ENCODE data around the gene MEN1. TPM values are rescaled to one million over a fixed set of nuclear protein-coding genes. Genes with fewer than 3 reads are reported as not detected.
A peak's percentile ranks its signal among the peaks of the same experiment; 100 is the strongest.

The MEN1 gene
- total and polyA plus RNA-seq, 2 of the 13 experiments (the other 11 are each of a cell fraction or from before 2014, with no cell fraction given), result 20.5 to 27.3 TPM

DNA sequence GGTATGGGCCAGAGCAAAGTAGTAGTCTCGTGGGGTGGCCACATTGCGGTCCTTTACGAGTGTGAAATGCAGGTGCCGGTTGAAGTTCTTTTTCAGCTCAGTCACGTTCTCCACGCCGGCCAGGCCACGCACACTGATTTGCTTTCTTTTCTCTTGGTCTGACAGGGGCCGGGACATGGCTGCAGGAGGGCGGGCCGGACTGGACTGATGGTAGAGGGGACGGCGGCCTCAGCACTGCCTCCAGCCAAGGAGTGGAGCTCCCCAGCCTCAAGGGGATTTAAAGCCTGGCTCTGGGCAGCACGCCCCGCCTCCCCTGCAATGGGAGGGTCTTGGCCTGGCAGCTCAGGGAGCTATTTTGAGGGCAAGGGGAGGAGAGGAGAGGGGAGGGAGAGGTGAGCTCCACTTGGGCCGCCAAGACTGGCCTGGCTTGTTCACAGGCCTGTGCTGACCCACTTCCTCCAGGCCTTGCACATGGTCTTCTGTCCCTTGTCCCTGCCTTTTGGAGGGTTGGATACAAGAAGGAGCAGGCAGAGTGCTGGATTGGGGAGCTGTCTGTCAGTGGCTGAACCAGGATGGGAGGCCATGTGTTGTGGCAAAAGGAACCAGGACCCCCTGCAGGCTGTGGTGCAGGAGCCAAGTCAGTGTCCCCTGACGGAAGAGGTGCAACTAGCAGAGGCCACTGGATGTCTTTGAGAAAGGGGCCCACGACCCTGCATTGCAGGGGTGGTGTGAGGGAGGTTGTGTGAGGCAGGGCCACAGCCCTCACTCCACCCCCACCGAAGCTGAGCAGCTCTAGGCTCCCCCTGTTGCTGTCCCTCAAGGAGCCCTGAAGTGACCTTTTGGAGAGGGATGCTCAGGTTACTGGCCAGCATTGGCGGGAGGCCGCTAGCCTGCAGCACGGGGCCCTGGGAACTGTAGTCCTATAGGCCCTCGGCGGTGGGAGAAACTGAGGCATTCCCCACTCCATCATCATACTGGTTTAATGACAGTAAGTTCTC lies 50.3 kb downstream of the MEN1 start, which contains the start of gene PYGM:
PYGM (minus strand) TSS at position 253 of the 998 bp plus-strand sequence; CDS start at position 177, 76 bp downstream.
- FAIRE-seq (no peak), DNase-seq (ENCODE audit: low spot score) (no peak), ATAC-seq (peak; percentile 56)
- Histone ChIP-seq H3K4me3 (replicated peaks in 1 of 3; ENCODE audit: insufficient read depth in 1 of 3, low read depth in 2 of 3, low read length in 3 of 3) (peak within 1 kb of the TSS in 1 of 3 experiments; percentile 37; a peak in 3 of 6 replicates), H3K9me3 (ENCODE audit: low read length) (no peaks in the 10 kb centered on the region), H3K9ac (ENCODE audit: insufficient read depth, low read depth, low read length) (no peak within 1 kb of the TSS), H3K27ac (ENCODE audit: extremely low read length, insufficient read depth, low read length) (no peak within 1 kb of the TSS), H3K4me2 (ENCODE audit: low read depth, low read length) (peak within 1 kb of the TSS; percentile 59), H3K4me1 (ENCODE audit: insufficient read depth, low read length) (peaks cover 35% of the 10 kb centered on the region), H2AFZ (ENCODE audit: low read length) (no peak within 1 kb of the TSS), H3K27me3 (ENCODE audit: control insufficient read depth in 1 of 2, insufficient read depth in 2 of 2, low read length in 2 of 2) (peaks cover 3 to 12% of the 10 kb centered on the region in 2 experiments; a peak in 3 of 5 replicates), H4K20me1 (ENCODE audit: insufficient read depth, low read length) (peaks cover 29% of the 10 kb centered on the region), H3K79me2 (ENCODE audit: insufficient read depth, low read length) (no peaks in the 10 kb centered on the region), H3K36me3 (replicated peaks in 1 of 2; ENCODE audit: control insufficient read depth in 1 of 2, insufficient read depth in 2 of 2, low read length in 2 of 2) (peaks cover 11 to 23% of the 10 kb centered on the region in 2 experiments)
- BruUV-seq (replicated peaks), result no TSS peak
- whole genome bisulfite sequencing (ENCODE audit: low lambda C conversion rate), result 44% methylated on average over 21 of the region's 24 CpGs
- ChIA-PET POLR2A (interaction anchor here (3.3 kb wide), 1 partner anchor 19 kb away, joined by 24 read pairs; the partner anchor contains the start of gene SF1), CTCF (ENCODE audit: low intra/inter-chr PET ratio, low total read pairs) (no interaction called here)
- in situ Hi-C loops (cut with HindIII; ENCODE audit: extremely low pct_ligation_motif_present, low pct_unique_long_range_greater_than_20kb), result no loop called here
- intact Hi-C loops (cut with micrococcal nuclease; ENCODE audit: unreplicated experiment), result no loop called here
- TF ChIP-seq ERF (CRISPR knock-in tag; IDR thresholded peaks at IDR 0.05) (no peak), SKI (IDR thresholded peaks at IDR 0.05; ENCODE audit: partially characterized antibody) (no peak), ZBTB33 (CRISPR knock-in tag; IDR thresholded peaks at IDR 0.05) (peak; percentile 97), ZBTB7A (CRISPR knock-in tag; IDR thresholded peaks at IDR 0.05) (no peak), PCBP1 (IDR thresholded peaks at IDR 0.05; ENCODE audit: borderline replicate concordance, low read depth, low read length) (0 out of 2 replicates have a peak, but pooled peaks have one; percentile 62), ZNF891 (CRISPR knock-in tag; IDR thresholded peaks at IDR 0.05) (0 out of 2 replicates have a peak, but pooled peaks have one; percentile 47), CHCHD3 (CRISPR knock-in tag; IDR thresholded peaks at IDR 0.05) (no peak), CHD2 (IDR thresholded peaks at IDR 0.05; ENCODE audit: low read depth, low read length) (0 out of 2 replicates have a peak, but pooled peaks have one; percentile 10), ZNF605 (CRISPR knock-in tag; IDR thresholded peaks at IDR 0.05) (0 out of 2 replicates have a peak, but pooled peaks have one; percentile 1), HCFC1 (IDR thresholded peaks at IDR 0.05; ENCODE audit: low read depth, low read length) (no peak), RCOR2 (CRISPR knock-in tag; IDR thresholded peaks at IDR 0.05) (no peak), NRL (CRISPR knock-in tag; IDR thresholded peaks at IDR 0.05; ENCODE audit: borderline replicate concordance) (0 out of 2 replicates have a peak, but pooled peaks have one; percentile 47), YEATS2 (CRISPR knock-in tag; IDR thresholded peaks at IDR 0.05; ENCODE audit: borderline replicate concordance) (no peak), POLR2G (IDR thresholded peaks at IDR 0.05; ENCODE audit: low read depth, low read length) (0 out of 2 replicates have a peak, but pooled peaks have one; percentile 9), SIN3B (IDR thresholded peaks at IDR 0.05; ENCODE audit: low read length) (no peak), ATRX (CRISPR knock-in tag; IDR thresholded peaks at IDR 0.05; ENCODE audit: borderline replicate concordance) (no peak)
- TF ChIP-seq, protein P1, sequence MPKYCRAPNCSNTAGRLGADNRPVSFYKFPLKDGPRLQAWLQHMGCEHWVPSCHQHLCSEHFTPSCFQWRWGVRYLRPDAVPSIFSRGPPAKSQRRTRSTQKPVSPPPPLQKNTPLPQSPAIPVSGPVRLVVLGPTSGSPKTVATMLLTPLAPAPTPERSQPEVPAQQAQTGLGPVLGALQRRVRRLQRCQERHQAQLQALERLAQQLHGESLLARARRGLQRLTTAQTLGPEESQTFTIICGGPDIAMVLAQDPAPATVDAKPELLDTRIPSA (CRISPR knock-in tag; IDR thresholded peaks at IDR 0.05; ENCODE audit: borderline replicate concordance), result no peak
- TF ChIP-seq, protein P2, sequence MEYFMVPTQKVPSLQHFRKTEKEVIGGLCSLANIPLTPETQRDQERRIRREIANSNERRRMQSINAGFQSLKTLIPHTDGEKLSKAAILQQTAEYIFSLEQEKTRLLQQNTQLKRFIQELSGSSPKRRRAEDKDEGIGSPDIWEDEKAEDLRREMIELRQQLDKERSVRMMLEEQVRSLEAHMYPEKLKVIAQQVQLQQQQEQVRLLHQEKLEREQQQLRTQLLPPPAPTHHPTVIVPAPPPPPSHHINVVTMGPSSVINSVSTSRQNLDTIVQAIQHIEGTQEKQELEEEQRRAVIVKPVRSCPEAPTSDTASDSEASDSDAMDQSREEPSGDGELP (IDR thresholded peaks at IDR 0.05; ENCODE audit: borderline replicate concordance, low read depth), result no peak

All from HepG2 (cell line).